ENCODE data around the gene DOCK10.

DOCK10 gene

DNA sequence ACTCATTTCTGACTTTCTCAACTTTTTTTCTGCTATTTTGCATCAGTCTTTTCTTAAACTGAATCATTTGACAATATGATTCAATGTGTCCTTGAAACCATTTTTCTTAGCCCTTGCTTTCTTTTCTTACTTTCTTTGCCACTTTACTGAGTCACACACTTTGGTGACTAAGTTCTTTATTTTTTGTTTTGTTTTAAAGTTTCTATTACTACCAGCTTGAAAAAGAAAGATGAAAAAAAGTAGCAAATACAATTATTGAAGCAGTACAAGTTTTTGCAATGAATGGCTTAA is 116.5 kb downstream of the DOCK10 start:
- Histone ChIP-seq H2AFZ (ENCODE audit: low read length) (no peak overlapping the region), H3K79me1 (ENCODE audit: low read depth, low read length) (no peaks in the 10 kb centered on the region), H3K4me1 (ENCODE audit: control insufficient read depth in 2 of 2, insufficient read depth in 1 of 2, low read depth in 1 of 2, low read length in 2 of 2) (peaks cover 0 to 2% of the 10 kb centered on the region in 2 donors), H2AK5ac (ENCODE audit: low read depth, low read length) (no peak overlapping the region), H3K4me2 (ENCODE audit: insufficient read depth, low read length, poor library complexity, severe bottlenecking) (no peak overlapping the region), H3K9ac (ENCODE audit: low read depth, low read length, poor library complexity) (no peak overlapping the region), H2BK120ac (ENCODE audit: low read depth, low read length) (no peak overlapping the region), H3K23ac (ENCODE audit: low read depth, low read length, poor library complexity) (no peak overlapping the region), H3K9me3 (replicated peaks in 1 of 2; ENCODE audit: control insufficient read depth in 2 of 2, insufficient read depth in 1 of 2, low read depth in 1 of 2, low read length in 2 of 2) (no peaks in the 10 kb centered on the region), H2BK12ac (ENCODE audit: low read length) (no peak overlapping the region), H3K27ac (replicated peaks; ENCODE audit: low read length) (no peak overlapping the region), H3K4me3 (ENCODE audit: low read length in 2 of 2) (no peak overlapping the region), H3K27me3 (ENCODE audit: control insufficient read depth in 3 of 3, insufficient read depth in 3 of 3, low read depth in 1 of 3, low read length in 3 of 3) (no peaks in the 10 kb centered on the region), H3K18ac (ENCODE audit: low read length) (no peak overlapping the region), H4K8ac (ENCODE audit: low read depth, low read length) (no peak overlapping the region), H4K91ac (ENCODE audit: low read depth, low read length, poor library complexity) (no peak overlapping the region), H3K36me3 (replicated peaks in 1 of 2; ENCODE audit: control insufficient read depth in 2 of 2, insufficient read depth in 2 of 2, low read length in 2 of 2) (no peaks in the 10 kb centered on the region), H2BK15ac (ENCODE audit: low read length) (no peak overlapping the region), H3K14ac (ENCODE audit: low read length) (no peak overlapping the region), H3K4ac (ENCODE audit: low read length) (no peak overlapping the region), H2BK5ac (ENCODE audit: low read length) (no peak overlapping the region)
- DNase-seq (ENCODE audit: low spot score): no peak

DNA sequence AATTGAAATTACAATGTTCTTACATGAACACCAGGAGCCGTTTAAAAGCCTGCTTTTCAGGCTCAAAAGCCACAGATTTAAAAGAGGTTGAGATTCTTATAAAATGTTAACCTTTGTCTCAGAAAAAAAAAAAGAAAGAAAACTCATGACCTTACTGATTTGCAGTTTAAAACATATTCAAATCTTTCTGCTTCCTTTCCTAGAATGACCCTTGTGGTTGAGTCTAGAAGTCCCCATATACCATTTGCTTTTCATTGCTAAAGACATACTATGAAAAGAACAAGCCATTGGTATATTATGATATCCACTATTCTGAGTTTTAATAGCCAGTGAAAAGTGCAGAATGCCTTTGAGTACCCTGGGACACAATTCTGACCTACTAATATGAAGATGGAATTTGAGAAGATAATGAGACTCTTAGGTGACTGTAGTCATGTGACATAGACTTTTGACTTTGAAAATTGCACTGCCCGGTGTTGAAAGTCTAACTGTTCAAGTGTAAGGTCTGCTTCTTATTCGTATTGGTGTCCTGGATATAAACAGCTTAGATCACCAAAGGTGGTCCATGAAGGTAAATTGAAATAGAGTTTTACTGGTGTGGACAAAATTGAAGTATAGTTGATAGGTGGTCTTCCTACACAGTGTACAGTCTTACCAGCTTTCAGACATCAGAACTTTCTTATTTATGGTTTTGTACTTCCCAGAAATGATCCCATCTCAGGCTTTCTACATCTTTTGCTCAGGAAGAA is 117.0 kb downstream of the DOCK10 start:
- Histone ChIP-seq H3K27me3 (ENCODE audit: control insufficient read depth in 3 of 3, insufficient read depth in 3 of 3, low read depth in 1 of 3, low read length in 3 of 3) (no peaks in the 10 kb centered on the region), H3K4ac (ENCODE audit: low read length) (no peak overlapping the region), H3K14ac (ENCODE audit: low read length) (no peak overlapping the region), H2AFZ (ENCODE audit: low read length) (no peak overlapping the region), H2BK120ac (ENCODE audit: low read depth, low read length) (no peak overlapping the region), H3K27ac (replicated peaks; ENCODE audit: low read length) (no peak overlapping the region), H3K23ac (ENCODE audit: low read depth, low read length, poor library complexity) (no peak overlapping the region), H3K18ac (ENCODE audit: low read length) (no peak overlapping the region), H3K9me3 (replicated peaks in 1 of 2; ENCODE audit: control insufficient read depth in 2 of 2, insufficient read depth in 1 of 2, low read depth in 1 of 2, low read length in 2 of 2) (no peaks in the 10 kb centered on the region), H3K4me3 (ENCODE audit: low read length in 2 of 2) (no peak overlapping the region), H2BK15ac (ENCODE audit: low read length) (no peak overlapping the region), H4K91ac (ENCODE audit: low read depth, low read length, poor library complexity) (no peak overlapping the region), H3K79me1 (ENCODE audit: low read depth, low read length) (no peaks in the 10 kb centered on the region), H2BK12ac (ENCODE audit: low read length) (no peak overlapping the region), H2BK5ac (ENCODE audit: low read length) (no peak overlapping the region), H2AK5ac (ENCODE audit: low read depth, low read length) (no peak overlapping the region), H3K36me3 (replicated peaks in 1 of 2; ENCODE audit: control insufficient read depth in 2 of 2, insufficient read depth in 2 of 2, low read length in 2 of 2) (no peaks in the 10 kb centered on the region), H3K4me2 (ENCODE audit: insufficient read depth, low read length, poor library complexity, severe bottlenecking) (no peak overlapping the region), H3K9ac (ENCODE audit: low read depth, low read length, poor library complexity) (no peak overlapping the region), H4K8ac (ENCODE audit: low read depth, low read length) (no peak overlapping the region), H3K4me1 (ENCODE audit: control insufficient read depth in 2 of 2, insufficient read depth in 1 of 2, low read depth in 1 of 2, low read length in 2 of 2) (peaks cover 0 to 2% of the 10 kb centered on the region in 2 donors)
- DNase-seq (ENCODE audit: low spot score): no peak
- WGBS, 2 donors (ENCODE audit: extremely low coverage in 2 of 2, insufficient read length in 2 of 2, insufficient replicate concordance in 1 of 2): no CpG with 5 or more reads among the region's 3 CpGs

DNA sequence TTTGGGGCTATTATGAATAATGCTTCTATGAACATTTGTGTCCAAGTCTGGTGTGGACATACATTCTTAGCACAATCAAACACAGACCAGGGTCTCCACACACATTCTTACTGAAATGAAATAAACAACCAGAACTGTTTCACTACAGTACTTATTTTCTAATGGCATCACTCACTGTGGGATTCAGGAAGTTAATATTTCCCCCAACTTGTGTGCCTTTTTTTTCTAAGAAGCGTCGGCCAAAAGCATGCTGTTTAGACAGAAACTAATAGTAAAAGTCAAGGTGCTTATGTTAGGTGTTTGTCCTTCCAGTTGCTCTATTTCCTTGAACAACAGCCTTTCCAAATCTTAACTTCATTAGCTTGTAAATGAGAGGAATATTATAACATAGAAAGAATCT is 117.6 kb downstream of the DOCK10 start:
- H2AK5ac ChIP-seq (ENCODE audit: low read depth, low read length): no peak overlapping the region
- H3K36me3 ChIP-seq (replicated peaks in 1 of 2; ENCODE audit: control insufficient read depth in 2 of 2, insufficient read depth in 2 of 2, low read length in 2 of 2): no peaks in the 10 kb centered on the region
- no peak overlapping the region for H2BK12ac ChIP-seq (ENCODE audit: low read length)
- H3K23ac ChIP-seq (ENCODE audit: low read depth, low read length, poor library complexity): no peak overlapping the region
- no peak overlapping the region for H3K9ac ChIP-seq (ENCODE audit: low read depth, low read length, poor library complexity)
- H3K4me2 ChIP-seq (ENCODE audit: insufficient read depth, low read length, poor library complexity, severe bottlenecking): no peak overlapping the region
- no peak overlapping the region for H2AFZ ChIP-seq (ENCODE audit: low read length)
- no peak overlapping the region for H2BK120ac ChIP-seq (ENCODE audit: low read depth, low read length)
- no peak overlapping the region for H3K27ac ChIP-seq (replicated peaks; ENCODE audit: low read length)
- H3K4me3 ChIP-seq (ENCODE audit: low read length in 2 of 2): no peak overlapping the region
- H3K4me1 ChIP-seq (ENCODE audit: control insufficient read depth in 2 of 2, insufficient read depth in 1 of 2, low read depth in 1 of 2, low read length in 2 of 2): peaks cover 0 to 2% of the 10 kb centered on the region in 2 donors
- WGBS, 2 donors (ENCODE audit: extremely low coverage in 2 of 2, insufficient read length in 2 of 2, insufficient replicate concordance in 1 of 2): no CpG with 5 or more reads among the region's 2 CpGs
- DNase-seq (ENCODE audit: low spot score): no peak
- no peak overlapping the region for H3K18ac ChIP-seq (ENCODE audit: low read length)
- H3K27me3 ChIP-seq (ENCODE audit: control insufficient read depth in 3 of 3, insufficient read depth in 3 of 3, low read depth in 1 of 3, low read length in 3 of 3): no peaks in the 10 kb centered on the region
- no peak overlapping the region for H3K14ac ChIP-seq (ENCODE audit: low read length)
- H3K79me1 ChIP-seq (ENCODE audit: low read depth, low read length): no peaks in the 10 kb centered on the region
- H2BK5ac ChIP-seq (ENCODE audit: low read length): no peak overlapping the region
- H3K4ac ChIP-seq (ENCODE audit: low read length): no peak overlapping the region
- no peak overlapping the region for H2BK15ac ChIP-seq (ENCODE audit: low read length)
- H3K9me3 ChIP-seq (replicated peaks in 1 of 2; ENCODE audit: control insufficient read depth in 2 of 2, insufficient read depth in 1 of 2, low read depth in 1 of 2, low read length in 2 of 2): no peaks in the 10 kb centered on the region
- no peak overlapping the region for H4K8ac ChIP-seq (ENCODE audit: low read depth, low read length)
- H4K91ac ChIP-seq (ENCODE audit: low read depth, low read length, poor library complexity): no peak overlapping the region

DNA sequence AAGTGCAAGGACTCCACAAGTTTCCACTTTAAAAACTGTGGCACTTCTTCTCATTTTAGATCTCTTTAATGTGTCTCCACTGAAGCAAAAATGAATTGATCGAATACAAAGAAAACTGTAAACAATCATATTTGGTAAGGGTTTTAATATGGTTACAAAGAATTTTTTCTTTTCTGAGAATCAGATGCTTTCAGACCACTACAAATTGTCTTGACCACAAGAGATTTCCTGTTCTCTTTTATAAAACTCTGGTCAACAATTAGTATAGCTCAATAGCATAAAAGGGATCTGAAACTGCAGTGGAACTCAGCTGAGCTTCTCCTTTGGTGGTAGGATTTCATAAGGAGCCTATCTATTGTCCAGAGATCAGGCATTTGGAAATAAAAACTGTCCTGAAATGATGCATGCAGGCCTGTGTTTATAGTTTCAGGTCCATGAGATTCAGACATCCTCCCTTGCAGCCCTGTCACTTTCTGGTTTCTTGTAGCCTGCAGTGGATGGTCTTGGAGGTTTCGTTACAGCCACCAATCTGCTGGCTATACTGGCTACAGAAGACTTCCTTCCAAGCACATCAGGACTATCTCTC is 120.0 kb downstream of the DOCK10 start:
- no peak overlapping the region for H3K9ac ChIP-seq (ENCODE audit: low read depth, low read length, poor library complexity)
- H3K23ac ChIP-seq (ENCODE audit: low read depth, low read length, poor library complexity): no peak overlapping the region
- H3K27me3 ChIP-seq (ENCODE audit: control insufficient read depth in 3 of 3, insufficient read depth in 3 of 3, low read depth in 1 of 3, low read length in 3 of 3): peaks cover 0 to 7% (median 0%) of the 10 kb centered on the region in 3 experiments
- no peak overlapping the region for H2BK15ac ChIP-seq (ENCODE audit: low read length)
- no peak overlapping the region for H3K4me3 ChIP-seq (ENCODE audit: low read length in 2 of 2)
- H2AFZ ChIP-seq (ENCODE audit: low read length): peak overlapping the region; percentile 48
- peaks cover 0 to 5% of the 10 kb centered on the region in 2 donors for H3K4me1 ChIP-seq (ENCODE audit: control insufficient read depth in 2 of 2, insufficient read depth in 1 of 2, low read depth in 1 of 2, low read length in 2 of 2)
- H2AK5ac ChIP-seq (ENCODE audit: low read depth, low read length): no peak overlapping the region
- peaks cover 0 to 12% of the 10 kb centered on the region in 2 donors for H3K9me3 ChIP-seq (replicated peaks in 1 of 2; ENCODE audit: control insufficient read depth in 2 of 2, insufficient read depth in 1 of 2, low read depth in 1 of 2, low read length in 2 of 2)
- no peak overlapping the region for H3K4ac ChIP-seq (ENCODE audit: low read length)
- H2BK12ac ChIP-seq (ENCODE audit: low read length): no peak overlapping the region
- H3K14ac ChIP-seq (ENCODE audit: low read length): no peak overlapping the region
- H3K36me3 ChIP-seq (replicated peaks in 1 of 2; ENCODE audit: control insufficient read depth in 2 of 2, insufficient read depth in 2 of 2, low read length in 2 of 2): peaks cover 0 to 5% of the 10 kb centered on the region in 2 donors
- H3K79me1 ChIP-seq (ENCODE audit: low read depth, low read length): peaks cover 8% of the 10 kb centered on the region
- no CpG with 5 or more reads among the region's 2 CpGs for WGBS, 2 donors (ENCODE audit: extremely low coverage in 2 of 2, insufficient read length in 2 of 2, insufficient replicate concordance in 1 of 2)
- no peak overlapping the region for H4K91ac ChIP-seq (ENCODE audit: low read depth, low read length, poor library complexity)
- no peak for DNase-seq (ENCODE audit: low spot score)
- no peak overlapping the region for H4K8ac ChIP-seq (ENCODE audit: low read depth, low read length)
- H2BK5ac ChIP-seq (ENCODE audit: low read length): no peak overlapping the region
- H2BK120ac ChIP-seq (ENCODE audit: low read depth, low read length): no peak overlapping the region
- H3K4me2 ChIP-seq (ENCODE audit: insufficient read depth, low read length, poor library complexity, severe bottlenecking): no peak overlapping the region
- H3K18ac ChIP-seq (ENCODE audit: low read length): no peak overlapping the region
- H3K27ac ChIP-seq (replicated peaks; ENCODE audit: low read length): no peak overlapping the region

Measured in neuronal stem cell (in vitro differentiated cells).